ENCODE data around the gene TNFRSF25. TPM values are rescaled to one million over a fixed set of nuclear protein-coding genes. Genes with fewer than 3 reads are reported as not detected.

The TNFRSF25 gene
- total RNA-seq, 1 donor: 2.0 TPM

DNA sequence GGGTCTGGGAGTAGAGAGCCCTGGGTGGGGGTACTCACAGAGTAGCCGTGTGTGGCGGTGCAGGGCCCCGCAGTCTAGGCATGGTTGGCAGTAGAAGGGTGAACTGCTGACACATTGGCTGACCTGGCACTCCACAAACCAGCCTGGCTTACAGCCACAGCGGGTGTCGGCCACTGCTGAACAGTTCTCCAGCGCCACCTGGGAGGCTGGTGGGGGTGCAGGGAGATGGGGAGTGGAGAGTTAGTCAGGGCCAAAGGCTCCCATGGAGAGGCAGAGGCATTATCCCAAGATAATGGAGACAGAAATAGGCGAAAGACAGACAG, 1.5 kb downstream of the TNFRSF25 start:
- TF ChIP-seq, protein P1, sequence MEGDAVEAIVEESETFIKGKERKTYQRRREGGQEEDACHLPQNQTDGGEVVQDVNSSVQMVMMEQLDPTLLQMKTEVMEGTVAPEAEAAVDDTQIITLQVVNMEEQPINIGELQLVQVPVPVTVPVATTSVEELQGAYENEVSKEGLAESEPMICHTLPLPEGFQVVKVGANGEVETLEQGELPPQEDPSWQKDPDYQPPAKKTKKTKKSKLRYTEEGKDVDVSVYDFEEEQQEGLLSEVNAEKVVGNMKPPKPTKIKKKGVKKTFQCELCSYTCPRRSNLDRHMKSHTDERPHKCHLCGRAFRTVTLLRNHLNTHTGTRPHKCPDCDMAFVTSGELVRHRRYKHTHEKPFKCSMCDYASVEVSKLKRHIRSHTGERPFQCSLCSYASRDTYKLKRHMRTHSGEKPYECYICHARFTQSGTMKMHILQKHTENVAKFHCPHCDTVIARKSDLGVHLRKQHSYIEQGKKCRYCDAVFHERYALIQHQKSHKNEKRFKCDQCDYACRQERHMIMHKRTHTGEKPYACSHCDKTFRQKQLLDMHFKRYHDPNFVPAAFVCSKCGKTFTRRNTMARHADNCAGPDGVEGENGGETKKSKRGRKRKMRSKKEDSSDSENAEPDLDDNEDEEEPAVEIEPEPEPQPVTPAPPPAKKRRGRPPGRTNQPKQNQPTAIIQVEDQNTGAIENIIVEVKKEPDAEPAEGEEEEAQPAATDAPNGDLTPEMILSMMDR (IDR thresholded peaks at IDR 0.05; ENCODE audit: insufficient read depth, low read length): no peak
- DNase-seq (ENCODE audit: low read depth): no peak

DNA sequence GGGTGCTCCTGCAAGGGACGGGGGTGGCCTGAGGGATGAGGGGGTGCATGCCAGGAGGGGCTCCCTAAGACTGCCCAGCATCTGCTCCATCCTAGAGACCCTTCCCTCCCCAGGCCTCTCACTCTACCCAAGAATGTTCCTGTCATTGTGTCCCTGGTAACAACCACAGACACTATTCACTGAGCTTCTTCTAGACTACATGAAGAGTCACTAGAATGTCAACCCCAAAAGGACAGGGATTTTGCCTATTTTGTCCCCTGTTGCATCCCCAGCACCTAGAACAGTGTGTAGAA, 2.9 kb downstream of the TNFRSF25 start:
- TF ChIP-seq, protein P1 (IDR thresholded peaks at IDR 0.05; ENCODE audit: insufficient read depth, low read length): no peak
- H3K4me3 ChIP-seq (ENCODE audit: low read depth, low read length): no peak overlapping the region
- no peak for DNase-seq (ENCODE audit: low read depth)

More for the DNA sequence above, 1.5 kb downstream of the TNFRSF25 start:
- no peak overlapping the region for H3K4me3 ChIP-seq (ENCODE audit: low read depth, low read length)

DNA sequence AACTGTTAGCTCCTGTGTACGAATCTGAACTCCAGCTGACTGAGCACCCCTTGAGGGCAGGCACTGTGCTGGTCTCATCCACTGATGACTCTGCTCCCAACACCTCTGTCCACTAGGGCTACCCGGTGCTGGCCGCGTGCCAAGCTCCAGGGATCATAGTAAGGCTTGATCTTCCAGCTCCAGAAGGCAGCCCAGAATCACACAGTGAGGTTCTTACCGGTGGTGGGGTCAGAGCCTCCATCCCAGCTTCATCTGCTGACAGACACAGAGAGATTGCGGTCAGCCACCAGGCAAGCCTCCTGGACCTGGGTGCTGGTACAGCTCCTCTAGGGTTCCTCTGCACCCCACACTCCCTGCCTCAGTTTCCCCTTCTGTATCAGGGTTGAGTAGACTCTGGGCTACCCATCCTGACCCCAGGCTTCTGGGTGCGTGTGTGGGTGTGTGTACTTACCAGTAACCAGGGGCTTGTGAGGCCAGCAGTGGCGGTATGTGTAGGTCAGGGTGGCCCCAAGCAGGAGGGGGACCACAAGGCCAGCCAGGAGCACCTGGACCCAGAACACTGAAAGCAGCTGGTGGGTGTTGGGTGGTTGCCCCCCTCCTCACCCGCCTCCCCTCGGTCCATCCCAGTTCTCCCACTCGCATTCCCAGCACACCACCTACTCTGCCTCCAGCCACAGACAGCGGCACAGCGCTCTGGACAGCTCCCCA, 3.4 kb downstream of the TNFRSF25 start:
- DNase-seq (ENCODE audit: low read depth): no peak
- TF ChIP-seq, protein P1 (IDR thresholded peaks at IDR 0.05; ENCODE audit: insufficient read depth, low read length): no peak
- H3K4me3 ChIP-seq (ENCODE audit: low read depth, low read length): no peak overlapping the region

DNA sequence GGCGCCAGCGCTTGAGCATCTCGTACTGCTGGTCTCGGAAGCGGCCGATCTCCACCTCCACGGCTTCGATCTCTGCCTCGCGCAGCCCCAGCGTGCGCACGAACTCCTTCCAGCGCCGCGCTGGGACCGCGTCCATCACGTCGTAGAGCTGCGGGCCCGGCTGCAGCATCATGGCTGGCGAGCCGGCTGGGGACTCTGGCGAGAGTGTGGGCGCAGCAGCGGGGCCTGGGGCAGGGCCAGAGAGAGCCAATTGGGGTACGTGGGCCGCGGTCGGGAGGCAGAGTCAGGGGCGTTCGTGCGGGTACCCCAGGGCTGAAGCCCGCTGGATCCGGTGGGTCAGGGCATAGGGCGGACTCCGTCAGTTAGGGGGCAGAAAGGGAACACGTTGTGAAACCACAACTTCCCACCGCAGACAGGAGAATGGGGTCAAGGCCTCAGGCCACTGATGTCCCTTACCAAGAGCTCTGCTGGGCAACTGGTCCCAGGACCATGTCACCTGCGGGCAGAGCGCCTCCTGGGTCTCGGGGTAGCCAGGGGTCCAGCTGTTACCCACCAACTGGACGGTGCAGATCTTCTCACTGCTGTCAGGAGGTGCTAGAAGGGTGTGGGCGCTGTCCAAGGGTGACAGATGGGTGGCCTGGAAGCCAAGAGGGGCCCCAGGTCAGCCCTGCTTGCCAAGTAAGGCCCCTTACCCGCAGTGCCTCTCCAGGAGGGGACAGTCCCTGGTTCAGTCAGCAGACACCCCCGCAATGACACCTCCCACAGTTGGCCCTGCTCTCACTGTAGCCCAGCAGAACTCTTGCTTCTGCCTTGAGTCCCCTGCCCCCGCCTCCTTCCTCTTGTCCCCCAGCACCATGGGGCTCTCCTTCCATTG, 4.2 kb downstream of the TNFRSF25 start:
- TF ChIP-seq, protein P1 (IDR thresholded peaks at IDR 0.05; ENCODE audit: insufficient read depth, low read length): no peak
- DNase-seq (ENCODE audit: low read depth): no peak
- H3K4me3 ChIP-seq (ENCODE audit: low read depth, low read length): no peak overlapping the region

DNA sequence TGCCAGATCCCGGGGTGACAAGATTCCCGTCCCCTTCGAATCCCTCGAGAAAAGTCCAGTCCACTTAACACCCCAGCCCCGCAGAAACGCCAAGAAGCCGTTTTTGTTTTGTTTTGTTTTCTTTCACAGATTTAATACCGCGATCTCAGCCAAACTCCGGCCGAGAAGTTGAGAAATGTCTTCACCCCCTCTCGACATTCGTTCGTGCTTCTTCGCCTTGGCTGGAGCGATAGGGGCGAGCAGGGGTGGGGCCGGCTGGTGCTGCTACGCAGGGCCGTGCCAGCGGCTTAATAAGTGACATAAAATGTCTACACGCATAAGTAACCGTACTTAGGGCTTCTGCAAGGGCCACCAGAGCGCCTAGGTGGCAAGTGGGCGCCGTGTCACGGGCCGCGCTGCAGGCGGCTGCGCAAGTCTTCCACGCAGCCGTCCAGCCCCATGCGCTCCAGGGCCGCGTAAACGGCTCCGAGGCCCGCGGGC, 4.9 kb downstream of the TNFRSF25 start:
- H3K4me3 ChIP-seq (ENCODE audit: low read depth, low read length): no peak overlapping the region
- TF ChIP-seq, protein P1 (IDR thresholded peaks at IDR 0.05; ENCODE audit: insufficient read depth, low read length): no peak
- DNase-seq (ENCODE audit: low read depth): no peak

DNA sequence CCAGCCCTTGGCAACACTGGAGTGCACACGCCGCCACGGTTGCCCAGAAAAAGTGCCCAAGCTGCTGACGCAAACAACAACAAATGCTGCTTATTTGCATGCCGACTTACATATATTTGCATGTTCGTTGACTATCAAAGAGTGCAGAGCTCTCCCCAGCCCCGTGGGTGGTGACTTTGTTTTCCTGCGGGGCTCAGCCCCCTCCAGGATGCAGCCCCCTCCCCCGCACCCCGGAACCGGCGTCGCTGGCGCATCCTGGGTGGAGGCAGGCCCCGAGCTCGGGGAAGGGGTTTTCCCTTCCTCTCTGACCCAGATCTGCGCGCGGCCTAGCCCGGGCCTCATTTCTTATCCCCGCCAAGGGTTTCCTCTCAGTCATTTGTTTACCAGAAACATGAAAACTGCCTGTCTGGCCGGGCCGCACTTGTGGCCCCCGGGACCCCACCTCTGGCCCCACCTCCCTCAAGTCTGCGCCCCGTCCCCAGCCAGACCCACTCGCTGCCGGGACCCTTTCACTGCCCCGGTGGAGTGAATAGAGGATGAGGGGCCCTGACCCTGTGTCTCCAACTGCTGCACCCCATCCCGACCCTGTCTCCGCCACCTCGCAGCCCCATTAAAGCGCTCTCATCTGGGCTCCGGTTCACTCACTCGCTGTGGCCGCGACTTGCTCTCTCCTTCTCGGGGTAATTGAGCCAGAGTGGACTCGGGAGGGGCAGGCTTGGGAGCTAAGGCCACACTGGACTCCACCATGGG, 5.5 kb downstream of the TNFRSF25 start:
- TF ChIP-seq, protein P1 (IDR thresholded peaks at IDR 0.05; ENCODE audit: insufficient read depth, low read length): no peak
- no peak for DNase-seq (ENCODE audit: low read depth)
- H3K4me3 ChIP-seq (ENCODE audit: low read depth, low read length): no peak overlapping the region
